Activated T-cell treated with anti-CD3 and anti-CD28 coated beads, Interleukin-2, amount 50 U/mL, for 4 hours (primary cell): ENCODE results near the gene ZNF664. TPM values are rescaled to one million over a fixed set of nuclear protein-coding genes. Genes with fewer than 3 reads are reported as not detected.

Source experiments
- ATAC-seq, 2 donors: fragments of 200-7000 bp; cut with Tn5 transposase; one replicate each; pipeline ENCODE4 v1.10.0; 2021
- DNase-seq: peaks from one replicate; pipeline ENCODE4 v3.0.0-alpha.2; 2020
- H3K27me3 Mint-ChIP-seq: one replicate; pipeline ENCODE4 v1.8.0; 2021; ENCODE audit warnings: low read depth, mixed read lengths
- H3K36me3 Mint-ChIP-seq: one replicate; pipeline ENCODE4 v1.8.0; 2022; ENCODE audit warnings: mixed read lengths; ENCODE audit not compliant: insufficient read depth
- H3K4me1 Mint-ChIP-seq: one replicate; pipeline ENCODE4 v1.8.0; 2021; ENCODE audit warnings: low read depth, mixed read lengths
- H3K4me3 Mint-ChIP-seq: one replicate; pipeline ENCODE4 v1.8.0; 2021; ENCODE audit warnings: mild to moderate bottlenecking, moderate library complexity, mixed read lengths
- H3K9me3 Mint-ChIP-seq: one replicate; pipeline ENCODE4 v1.8.0; 2021; ENCODE audit warnings: mixed read lengths
- total RNA-seq, 3 donors: library from RNA; stranded (reverse); gene quantifications; one replicate each; pipeline ENCODE4 v1.2.1, GENCODE V29; 2021

Gene ZNF664
- total RNA-seq, result 10 to 100 TPM; 63.7 to 65.2 (median 64.3) TPM

DNA sequence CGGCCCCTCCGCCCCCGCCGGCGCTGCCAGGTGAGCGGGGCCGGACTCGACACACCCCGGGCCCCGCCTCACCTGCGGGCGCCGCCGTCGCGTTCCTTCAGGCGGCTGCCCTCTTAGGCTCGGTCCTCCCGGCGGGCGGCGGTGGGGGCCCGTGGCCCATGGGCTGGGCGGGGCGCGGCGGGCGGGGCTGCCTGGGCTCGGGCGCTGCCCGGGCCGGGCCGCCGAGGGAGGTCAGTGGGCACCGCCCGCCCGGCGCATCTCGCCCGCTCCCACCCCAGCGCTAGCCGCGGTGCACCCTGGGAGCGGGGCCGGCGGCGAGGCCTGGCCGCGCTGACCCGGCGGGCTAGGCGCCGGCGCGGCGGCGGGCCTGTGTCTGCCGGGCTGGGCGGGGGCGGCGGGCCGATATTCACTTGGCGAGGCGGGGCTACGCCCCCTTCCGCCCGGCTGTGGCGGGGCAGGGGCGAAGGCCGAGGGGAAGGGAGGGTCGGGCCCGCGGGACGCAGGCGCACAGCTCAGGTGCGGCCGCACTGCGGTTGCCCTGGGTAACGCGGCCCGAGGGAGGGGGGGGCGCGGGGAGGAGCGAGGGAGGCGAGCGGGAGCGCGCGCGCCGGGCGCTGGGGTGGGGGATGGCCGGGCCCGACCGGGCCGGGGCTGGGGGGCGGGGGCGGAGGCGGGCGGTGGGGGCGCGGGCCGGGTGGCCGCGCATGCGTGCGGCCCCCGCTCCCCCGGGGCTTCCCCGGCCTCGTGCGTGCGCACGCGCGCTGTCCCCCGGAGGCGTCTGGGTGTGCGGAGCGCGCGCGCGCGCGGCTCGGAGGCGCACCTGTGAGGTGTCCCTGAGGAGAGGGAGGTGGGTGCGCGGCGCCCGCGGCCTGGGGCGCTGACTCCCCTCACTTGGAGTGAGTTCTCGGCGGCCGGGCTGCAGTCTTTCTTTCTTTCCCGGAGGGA lies at the start of gene ZNF664, which contains the start of gene CCDC92:
ZNF664 (plus strand) TSS at position 759 of the 945 bp plus-strand sequence. CDS start 38,930 bp downstream, outside the sequence.
CCDC92 (minus strand) TSS at position 375 of the 945 bp plus-strand sequence. CDS start 28,526 bp downstream, outside the sequence.
- no peaks in the 10 kb centered on the region for H3K9me3 Mint-ChIP-seq
- peaks cover 41% of the 10 kb centered on the region for H3K4me1 Mint-ChIP-seq
- DNase-seq, result peak; percentile 96
- ATAC-seq, result peak; percentile 82 to 86
- no peaks in the 10 kb centered on the region for H3K27me3 Mint-ChIP-seq
- H3K4me3 Mint-ChIP-seq, result peak within 1 kb of the TSS; percentile 92
- peaks cover 8% of the 10 kb centered on the region for H3K36me3 Mint-ChIP-seq

DNA sequence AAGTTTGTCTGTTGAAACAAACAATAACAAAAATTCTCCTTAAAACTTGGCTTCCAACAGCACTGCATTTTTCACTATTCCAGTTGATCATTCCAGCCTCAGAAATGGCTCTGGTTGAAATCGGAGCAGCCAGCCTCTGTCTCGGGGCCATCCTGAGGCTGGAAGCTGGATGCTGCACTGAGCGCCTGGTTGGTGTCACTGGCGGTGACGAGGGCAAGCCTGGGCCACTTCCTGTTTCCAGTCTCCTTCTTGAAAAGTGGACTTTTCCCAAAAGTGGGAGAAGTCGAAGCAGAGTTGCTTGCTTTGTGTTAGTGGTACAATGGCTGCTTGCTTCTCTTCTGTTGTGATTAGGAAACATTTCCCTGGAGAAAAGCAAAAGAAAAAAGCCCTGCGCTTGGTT lies 49.1 kb upstream of the ZNF664 start:
- no peak for ATAC-seq
- H3K4me3 Mint-ChIP-seq, result no peak overlapping the region
- no peaks in the 10 kb centered on the region for H3K9me3 Mint-ChIP-seq
- H3K4me1 Mint-ChIP-seq, result peaks cover 5% of the 10 kb centered on the region
- no peak for DNase-seq
- peaks cover 3% of the 10 kb centered on the region for H3K27me3 Mint-ChIP-seq
- H3K36me3 Mint-ChIP-seq, result no peaks in the 10 kb centered on the region

DNA sequence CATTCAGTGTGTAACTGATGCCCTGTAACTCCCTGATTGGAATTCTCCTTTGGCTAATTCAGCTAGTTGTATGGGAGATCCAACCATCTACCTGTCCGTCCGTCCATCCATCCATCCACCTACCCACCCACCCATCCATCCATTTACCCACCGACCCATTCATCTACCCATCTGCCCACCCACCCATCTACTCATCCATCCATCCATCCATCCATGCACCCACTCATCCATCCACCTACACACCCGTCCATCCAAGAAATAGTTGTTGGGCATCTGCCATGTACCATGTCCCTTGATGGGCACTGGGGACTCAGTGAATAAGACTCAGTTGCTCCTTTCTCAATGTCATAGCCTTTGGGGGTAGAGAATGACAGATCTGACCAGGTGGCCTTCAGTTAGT lies 48.5 kb upstream of the ZNF664 start:
- Mint-ChIP-seq H3K9me3 (no peaks in the 10 kb centered on the region), H3K4me1 (peaks cover 5% of the 10 kb centered on the region), H3K36me3 (no peaks in the 10 kb centered on the region), H3K4me3 (no peak overlapping the region), H3K27me3 (peaks cover 2% of the 10 kb centered on the region)
- ATAC-seq (no peak), DNase-seq (no peak)

DNA sequence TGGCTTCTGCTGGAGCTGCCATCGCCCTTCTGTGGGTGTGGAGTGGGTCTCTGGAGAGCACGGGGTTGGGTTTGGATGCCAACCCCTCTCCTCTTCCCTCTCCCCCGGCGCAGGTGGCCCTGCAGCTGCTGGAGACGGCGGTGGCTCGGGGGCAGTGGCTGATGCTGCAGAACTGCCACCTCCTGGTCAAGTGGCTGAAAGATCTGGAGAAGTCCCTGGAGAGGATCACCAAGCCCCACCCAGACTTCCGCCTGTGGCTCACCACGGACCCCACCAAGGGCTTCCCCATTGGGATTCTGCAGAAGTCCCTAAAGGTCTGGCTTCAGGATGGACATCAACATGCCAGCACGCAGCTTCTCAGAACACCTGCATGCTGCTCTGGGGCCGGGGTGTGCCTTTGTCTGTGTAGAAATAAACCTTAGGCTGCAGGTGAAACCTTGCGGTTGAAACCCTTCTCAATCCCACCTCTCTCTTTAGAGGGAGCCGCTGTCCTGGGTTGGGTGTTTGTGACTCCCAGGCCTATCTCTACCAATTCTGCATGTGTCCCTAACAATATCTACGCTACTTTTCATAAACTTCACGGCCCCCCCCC lies 44.6 kb upstream of the ZNF664 start:
- Mint-ChIP-seq H3K4me1 (peaks cover 15% of the 10 kb centered on the region), H3K36me3 (no peaks in the 10 kb centered on the region), H3K4me3 (no peak overlapping the region), H3K27me3 (no peaks in the 10 kb centered on the region), H3K9me3 (no peaks in the 10 kb centered on the region)
- DNase-seq, result no peak
- no peak for ATAC-seq

DNA sequence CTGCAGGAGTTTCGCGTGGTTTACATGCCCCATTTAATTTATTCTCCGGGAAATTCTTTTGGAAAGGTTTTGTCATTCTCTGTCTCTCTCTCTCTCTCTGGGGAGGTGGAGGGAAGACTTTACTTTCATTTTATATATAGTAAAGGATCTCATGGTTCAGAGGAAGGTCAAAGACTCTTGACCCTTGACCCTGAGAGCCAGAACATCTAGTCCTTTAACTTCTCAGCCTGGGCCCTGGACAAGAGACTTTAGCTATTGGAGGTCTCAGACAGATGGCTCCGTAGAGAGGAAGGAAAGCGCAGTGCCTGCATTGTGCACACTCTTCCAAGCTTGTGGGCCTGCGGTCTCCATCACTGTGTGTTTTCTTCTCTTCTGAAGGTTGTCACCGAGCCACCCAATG lies 44.1 kb upstream of the ZNF664 start:
- Mint-ChIP-seq H3K27me3 (no peaks in the 10 kb centered on the region), H3K4me1 (peaks cover 19% of the 10 kb centered on the region), H3K9me3 (no peaks in the 10 kb centered on the region), H3K4me3 (no peak overlapping the region), H3K36me3 (no peaks in the 10 kb centered on the region)
- ATAC-seq, result no peak
- DNase-seq, result no peak

DNA sequence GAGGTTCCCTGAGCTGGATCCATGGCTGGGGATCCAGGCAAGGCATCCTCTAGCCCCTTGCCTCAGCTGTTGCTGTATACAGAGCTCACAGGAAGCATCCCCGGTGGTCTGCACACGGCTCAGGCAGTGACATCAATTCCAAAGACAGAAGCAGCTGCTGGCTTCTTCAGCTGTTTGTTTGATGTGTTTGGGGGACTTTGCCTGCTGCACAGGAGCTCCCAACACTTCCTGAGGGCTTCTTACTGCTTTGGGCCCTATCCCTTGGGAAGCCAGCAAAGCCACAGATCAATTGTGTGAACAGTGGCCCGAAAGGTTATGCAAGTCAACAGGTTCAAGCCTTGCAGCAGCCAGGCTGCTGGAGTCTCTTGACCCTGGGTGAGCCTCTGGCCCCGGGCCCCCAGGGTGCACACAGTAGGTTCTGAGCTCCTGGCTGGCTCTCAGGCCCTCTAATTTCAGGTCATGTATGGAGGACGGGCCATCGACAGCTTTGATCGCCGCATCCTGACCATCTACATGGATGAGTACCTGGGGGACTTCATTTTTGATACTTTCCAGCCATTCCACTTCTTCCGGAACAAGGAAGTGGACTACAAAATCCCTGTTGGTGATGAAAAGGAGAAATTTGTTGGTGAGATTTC lies 43.0 kb upstream of the ZNF664 start:
- Mint-ChIP-seq H3K4me3 (no peak overlapping the region), H3K9me3 (no peaks in the 10 kb centered on the region), H3K27me3 (no peaks in the 10 kb centered on the region), H3K36me3 (no peaks in the 10 kb centered on the region), H3K4me1 (peaks cover 19% of the 10 kb centered on the region)
- ATAC-seq (no peak), DNase-seq (no peak)

DNA sequence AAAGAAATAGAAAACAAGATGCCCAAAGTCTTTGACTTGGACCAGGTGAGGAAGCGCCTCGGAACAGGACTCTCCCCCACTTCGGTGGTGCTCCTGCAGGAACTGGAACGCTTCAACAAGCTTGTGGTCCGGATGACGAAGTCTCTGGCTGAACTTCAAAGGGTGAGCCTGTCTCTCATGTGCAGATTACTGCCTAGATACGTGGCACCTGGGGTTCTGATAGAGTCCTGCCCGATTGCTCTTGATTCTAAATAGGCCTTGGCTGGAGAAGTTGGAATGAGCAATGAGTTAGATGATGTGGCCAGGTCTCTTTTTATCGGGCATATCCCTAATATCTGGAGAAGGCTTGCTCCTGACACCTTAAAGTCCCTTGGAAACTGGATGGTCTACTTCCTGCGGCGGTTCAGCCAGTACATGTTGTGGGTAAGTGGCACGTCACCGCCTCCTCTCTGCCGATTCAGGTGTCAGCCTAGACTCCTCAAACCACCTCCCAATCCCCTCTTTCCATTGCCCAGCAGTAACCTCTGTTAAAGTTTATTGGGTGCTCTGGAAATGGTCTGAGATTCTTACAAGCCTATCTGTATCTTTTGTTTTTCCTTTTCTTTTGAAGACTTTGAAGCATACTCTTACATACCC lies 41.2 kb upstream of the ZNF664 start:
- ATAC-seq (peak; percentile 84 to 88), DNase-seq (peak; percentile 27)
- peak overlapping the region; percentile 59 for H3K4me3 Mint-ChIP-seq
- peaks cover 6% of the 10 kb centered on the region for H3K36me3 Mint-ChIP-seq
- H3K27me3 Mint-ChIP-seq, result no peaks in the 10 kb centered on the region
- H3K9me3 Mint-ChIP-seq, result no peaks in the 10 kb centered on the region
- peaks cover 26% of the 10 kb centered on the region for H3K4me1 Mint-ChIP-seq

DNA sequence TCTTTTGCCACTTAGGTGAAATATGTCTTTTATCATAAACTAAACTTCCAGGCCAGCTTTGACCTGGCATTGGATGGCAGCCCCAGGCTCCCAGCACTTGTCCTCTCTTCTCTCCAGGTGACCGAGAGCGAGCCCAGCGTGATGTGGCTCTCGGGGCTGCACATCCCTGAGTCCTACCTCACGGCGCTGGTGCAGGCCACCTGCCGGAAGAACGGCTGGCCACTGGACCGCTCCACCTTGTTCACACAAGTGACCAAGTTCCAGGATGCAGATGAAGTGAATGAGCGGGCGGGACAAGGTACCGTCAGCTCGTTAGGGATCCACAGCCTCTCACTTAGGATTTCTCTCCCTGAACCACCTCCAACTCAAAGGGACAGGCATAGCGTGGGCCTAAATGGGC lies 39.8 kb upstream of the ZNF664 start:
- peaks cover 36% of the 10 kb centered on the region for H3K4me1 Mint-ChIP-seq
- no peak for ATAC-seq
- peaks cover 6% of the 10 kb centered on the region for H3K36me3 Mint-ChIP-seq
- DNase-seq, result no peak
- no peaks in the 10 kb centered on the region for H3K9me3 Mint-ChIP-seq
- H3K4me3 Mint-ChIP-seq, result no peak overlapping the region
- H3K27me3 Mint-ChIP-seq, result no peaks in the 10 kb centered on the region

DNA sequence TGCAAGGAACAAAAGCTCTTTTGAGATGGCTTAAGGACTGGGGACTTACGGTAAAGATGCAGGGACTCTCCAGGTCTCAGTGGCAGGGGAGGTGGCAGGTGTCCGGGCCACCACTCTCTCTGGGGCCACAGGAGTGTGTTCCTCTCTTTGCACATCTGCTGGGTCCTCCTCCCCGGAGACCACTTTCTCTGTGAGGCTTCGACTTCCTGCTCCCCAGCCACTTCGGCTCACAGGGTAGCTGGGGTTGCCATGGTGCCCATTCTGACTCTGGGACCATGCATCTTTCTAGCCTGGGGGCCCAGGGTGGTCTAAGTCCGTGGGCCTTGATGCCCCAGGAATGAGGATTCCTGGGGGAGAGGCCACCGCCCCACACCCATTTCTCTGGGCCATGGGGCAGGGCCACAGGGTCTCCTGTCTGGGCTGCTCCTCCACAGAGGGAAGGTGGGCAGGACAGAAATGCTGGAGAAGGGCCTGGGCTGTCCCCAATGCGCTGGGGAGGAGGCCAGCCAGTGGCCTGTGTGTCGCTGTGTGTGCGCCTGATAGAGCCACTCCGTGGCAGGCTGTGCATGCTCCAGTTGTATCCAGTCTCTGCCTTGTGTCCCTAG lies 38.9 kb upstream of the ZNF664 start:
- H3K4me1 Mint-ChIP-seq, result peaks cover 45% of the 10 kb centered on the region
- no peaks in the 10 kb centered on the region for H3K27me3 Mint-ChIP-seq
- DNase-seq (no peak), ATAC-seq (no peak)
- peaks cover 6% of the 10 kb centered on the region for H3K36me3 Mint-ChIP-seq
- H3K4me3 Mint-ChIP-seq, result no peak overlapping the region
- no peaks in the 10 kb centered on the region for H3K9me3 Mint-ChIP-seq

DNA sequence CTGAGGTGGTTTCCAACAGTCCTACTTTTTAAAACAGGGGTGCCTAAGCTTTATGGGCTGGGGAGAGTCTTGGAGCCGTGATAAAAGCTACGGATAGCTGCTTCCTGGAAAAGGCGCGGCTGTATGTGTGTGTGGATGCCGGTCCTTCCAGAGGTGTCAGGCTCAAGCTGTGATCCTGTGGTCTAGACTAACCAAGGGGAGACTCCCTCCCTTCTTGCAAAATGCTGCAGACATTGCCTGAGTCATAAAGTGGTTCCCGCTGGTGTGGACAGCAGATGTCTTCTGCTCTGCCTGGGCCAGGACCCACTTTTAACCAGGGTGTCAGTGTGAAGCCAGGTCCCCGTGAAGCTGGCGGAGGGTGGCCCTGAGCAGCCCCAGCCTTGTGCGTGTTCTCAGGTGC lies 38.2 kb upstream of the ZNF664 start:
- H3K4me3 Mint-ChIP-seq, result no peak overlapping the region
- H3K36me3 Mint-ChIP-seq, result peaks cover 6% of the 10 kb centered on the region
- peaks cover 47% of the 10 kb centered on the region for H3K4me1 Mint-ChIP-seq
- DNase-seq, result no peak
- ATAC-seq, result no peak
- no peaks in the 10 kb centered on the region for H3K27me3 Mint-ChIP-seq
- H3K9me3 Mint-ChIP-seq, result no peaks in the 10 kb centered on the region

DNA sequence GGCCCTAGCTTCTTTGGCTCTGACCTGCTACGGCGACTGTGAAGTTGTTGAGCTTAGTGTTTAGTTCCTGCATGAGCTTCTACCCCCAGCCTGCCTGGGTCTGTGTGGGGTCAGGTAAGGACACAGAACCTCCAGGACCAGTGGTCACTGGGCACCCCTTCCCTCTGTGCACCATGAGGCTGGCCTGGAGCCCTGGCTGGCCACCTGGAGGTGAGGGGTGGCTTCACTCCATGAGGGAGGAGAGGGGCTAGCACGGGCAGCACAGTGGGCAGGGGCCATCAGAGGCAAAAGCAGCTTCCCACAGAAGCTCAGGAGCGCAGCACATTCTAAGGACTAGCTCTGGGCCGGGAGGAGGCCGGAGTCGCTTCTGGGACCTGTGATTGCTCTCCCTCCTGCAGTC lies 37.1 kb upstream of the ZNF664 start:
- Mint-ChIP-seq H3K4me1 (peaks cover 47% of the 10 kb centered on the region), H3K27me3 (no peaks in the 10 kb centered on the region), H3K36me3 (peaks cover 6% of the 10 kb centered on the region), H3K9me3 (no peaks in the 10 kb centered on the region), H3K4me3 (no peak overlapping the region)
- ATAC-seq, result no peak
- no peak for DNase-seq

DNA sequence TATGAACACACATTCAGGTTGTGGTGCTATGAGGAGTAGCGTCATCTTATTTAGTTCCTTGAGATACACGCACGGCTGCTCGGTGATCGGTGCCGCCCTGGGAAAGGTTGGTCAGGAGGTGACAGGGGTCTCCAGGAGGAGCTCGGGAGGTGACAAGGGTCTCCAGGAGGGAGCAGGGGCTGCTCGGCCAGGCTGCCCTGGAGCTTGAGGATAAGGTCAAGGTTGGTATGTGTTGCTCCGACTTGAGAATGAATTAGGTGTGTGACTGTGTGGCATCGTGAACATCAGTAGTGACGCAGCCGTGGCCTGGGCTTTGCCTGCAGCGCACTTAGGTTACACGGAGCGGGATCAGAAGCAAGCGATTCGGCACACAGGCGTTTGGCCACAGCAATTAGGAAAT lies 36.5 kb upstream of the ZNF664 start:
- Mint-ChIP-seq H3K4me1 (peaks cover 45% of the 10 kb centered on the region), H3K27me3 (no peaks in the 10 kb centered on the region), H3K36me3 (peaks cover 9% of the 10 kb centered on the region), H3K4me3 (peak overlapping the region; percentile 16), H3K9me3 (no peaks in the 10 kb centered on the region)
- ATAC-seq, result no peak
- DNase-seq, result no peak

DNA sequence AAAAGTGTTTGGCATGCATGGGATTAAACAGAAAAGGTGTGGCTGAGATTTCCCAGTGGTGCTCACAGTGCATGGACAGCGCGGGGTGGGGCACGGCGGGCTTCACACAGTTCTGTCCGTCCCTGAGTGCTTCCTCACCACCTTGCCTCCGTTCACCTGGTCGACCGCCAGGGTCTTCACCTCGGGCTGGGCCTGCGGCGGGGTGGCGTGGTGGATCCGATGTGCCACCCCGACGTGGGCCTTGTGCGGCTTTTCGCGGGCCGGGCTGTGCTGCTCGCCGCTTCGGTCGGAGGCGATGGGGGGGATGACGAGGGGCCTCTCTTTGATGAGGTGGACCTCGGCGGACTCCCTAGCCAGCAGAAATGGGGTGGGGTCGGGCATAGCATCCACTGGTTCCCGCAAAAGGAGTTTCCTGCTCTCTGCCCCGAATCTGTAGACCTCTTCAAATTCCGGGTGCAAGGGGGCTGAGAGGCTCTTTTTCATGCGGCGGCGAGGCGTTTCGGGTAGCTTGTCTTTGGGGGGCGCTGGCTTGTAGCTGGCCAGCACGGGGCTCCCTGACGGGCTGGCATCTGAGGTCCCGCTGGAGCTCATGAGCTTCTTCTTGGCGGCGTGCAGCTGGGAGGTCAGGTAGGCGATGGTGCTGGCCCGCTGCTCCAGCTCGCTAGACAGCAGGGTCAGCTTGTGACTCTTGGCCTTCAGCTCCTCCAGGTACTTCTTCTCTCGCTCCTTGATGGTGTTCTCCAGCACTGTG lies 35.9 kb upstream of the ZNF664 start:
- DNase-seq (no peak), ATAC-seq (no peak)
- Mint-ChIP-seq H3K4me3 (peak overlapping the region; percentile 64), H3K4me1 (peaks cover 39% of the 10 kb centered on the region), H3K9me3 (no peaks in the 10 kb centered on the region), H3K36me3 (peaks cover 15% of the 10 kb centered on the region), H3K27me3 (no peaks in the 10 kb centered on the region)
